ENCODE results near the gene POLR1D.

The POLR1D gene

GRCh38 chr13:27657724-27658123, 36.0 kb downstream of the POLR1D start:
- Histone ChIP-seq H3K4me3 (replicated peaks; ENCODE audit: insufficient read depth, low read length) (no peak overlapping the region), H3K27ac (replicated peaks) (no peak overlapping the region), H3K27me3 (ENCODE audit: insufficient read depth, poor library complexity, severe bottlenecking) (no peaks in the 10 kb centered on the region)
- no peak for TF ChIP-seq CTCF (IDR thresholded peaks at IDR 0.05; ENCODE audit: insufficient read depth, low read length)
- TF ChIP-seq, protein P1, sequence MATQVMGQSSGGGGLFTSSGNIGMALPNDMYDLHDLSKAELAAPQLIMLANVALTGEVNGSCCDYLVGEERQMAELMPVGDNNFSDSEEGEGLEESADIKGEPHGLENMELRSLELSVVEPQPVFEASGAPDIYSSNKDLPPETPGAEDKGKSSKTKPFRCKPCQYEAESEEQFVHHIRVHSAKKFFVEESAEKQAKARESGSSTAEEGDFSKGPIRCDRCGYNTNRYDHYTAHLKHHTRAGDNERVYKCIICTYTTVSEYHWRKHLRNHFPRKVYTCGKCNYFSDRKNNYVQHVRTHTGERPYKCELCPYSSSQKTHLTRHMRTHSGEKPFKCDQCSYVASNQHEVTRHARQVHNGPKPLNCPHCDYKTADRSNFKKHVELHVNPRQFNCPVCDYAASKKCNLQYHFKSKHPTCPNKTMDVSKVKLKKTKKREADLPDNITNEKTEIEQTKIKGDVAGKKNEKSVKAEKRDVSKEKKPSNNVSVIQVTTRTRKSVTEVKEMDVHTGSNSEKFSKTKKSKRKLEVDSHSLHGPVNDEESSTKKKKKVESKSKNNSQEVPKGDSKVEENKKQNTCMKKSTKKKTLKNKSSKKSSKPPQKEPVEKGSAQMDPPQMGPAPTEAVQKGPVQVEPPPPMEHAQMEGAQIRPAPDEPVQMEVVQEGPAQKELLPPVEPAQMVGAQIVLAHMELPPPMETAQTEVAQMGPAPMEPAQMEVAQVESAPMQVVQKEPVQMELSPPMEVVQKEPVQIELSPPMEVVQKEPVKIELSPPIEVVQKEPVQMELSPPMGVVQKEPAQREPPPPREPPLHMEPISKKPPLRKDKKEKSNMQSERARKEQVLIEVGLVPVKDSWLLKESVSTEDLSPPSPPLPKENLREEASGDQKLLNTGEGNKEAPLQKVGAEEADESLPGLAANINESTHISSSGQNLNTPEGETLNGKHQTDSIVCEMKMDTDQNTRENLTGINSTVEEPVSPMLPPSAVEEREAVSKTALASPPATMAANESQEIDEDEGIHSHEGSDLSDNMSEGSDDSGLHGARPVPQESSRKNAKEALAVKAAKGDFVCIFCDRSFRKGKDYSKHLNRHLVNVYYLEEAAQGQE (IDR thresholded peaks at IDR 0.05; ENCODE audit: insufficient replicate concordance, low read depth), result no peak
- TF ChIP-seq POLR2AphosphoS5 (IDR thresholded peaks at IDR 0.05; ENCODE audit: low read depth), result no peak
- no peak for TF ChIP-seq SPI1 (IDR thresholded peaks at IDR 0.05; ENCODE audit: borderline replicate concordance, low read depth)
- no peak for TF ChIP-seq GABPA (IDR thresholded peaks at IDR 0.05; ENCODE audit: low read depth)
- no peak for DNase-seq (ENCODE audit: low read depth in 1 of 2, low spot score in 1 of 2)

DNA sequence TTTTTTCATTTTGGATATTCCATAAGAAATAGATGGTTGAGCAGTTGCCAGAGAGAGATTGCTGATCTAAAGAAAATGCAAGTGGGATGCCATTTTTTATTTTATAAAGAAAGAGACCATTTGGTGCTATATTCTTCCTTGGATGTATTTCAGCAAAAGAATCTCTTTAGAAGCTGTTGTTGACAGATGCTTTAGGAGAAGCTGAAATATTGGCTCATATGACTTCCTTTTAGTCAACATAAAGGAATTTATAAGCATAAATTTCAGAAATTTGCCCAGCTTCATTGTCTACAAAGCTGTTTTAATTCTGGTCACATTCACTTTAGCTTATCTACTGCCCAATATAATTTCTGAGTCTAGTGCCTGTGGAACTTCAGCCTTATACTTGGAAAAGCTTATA, 36.9 kb downstream of the POLR1D start:
- DNase-seq (ENCODE audit: low read depth in 1 of 2, low spot score in 1 of 2), result no peak
- no peak overlapping the region for H3K27ac ChIP-seq (replicated peaks)
- H3K27me3 ChIP-seq (ENCODE audit: insufficient read depth, poor library complexity, severe bottlenecking), result no peaks in the 10 kb centered on the region
- no peak for TF ChIP-seq POLR2AphosphoS5 (IDR thresholded peaks at IDR 0.05; ENCODE audit: low read depth)
- TF ChIP-seq, protein P1 (IDR thresholded peaks at IDR 0.05; ENCODE audit: insufficient replicate concordance, low read depth), result no peak
- no peak for TF ChIP-seq GABPA (IDR thresholded peaks at IDR 0.05; ENCODE audit: low read depth)
- no peak for TF ChIP-seq CTCF (IDR thresholded peaks at IDR 0.05; ENCODE audit: insufficient read depth, low read length)
- TF ChIP-seq SPI1 (IDR thresholded peaks at IDR 0.05; ENCODE audit: borderline replicate concordance, low read depth), result no peak
- no peak overlapping the region for H3K4me3 ChIP-seq (replicated peaks; ENCODE audit: insufficient read depth, low read length)

DNA sequence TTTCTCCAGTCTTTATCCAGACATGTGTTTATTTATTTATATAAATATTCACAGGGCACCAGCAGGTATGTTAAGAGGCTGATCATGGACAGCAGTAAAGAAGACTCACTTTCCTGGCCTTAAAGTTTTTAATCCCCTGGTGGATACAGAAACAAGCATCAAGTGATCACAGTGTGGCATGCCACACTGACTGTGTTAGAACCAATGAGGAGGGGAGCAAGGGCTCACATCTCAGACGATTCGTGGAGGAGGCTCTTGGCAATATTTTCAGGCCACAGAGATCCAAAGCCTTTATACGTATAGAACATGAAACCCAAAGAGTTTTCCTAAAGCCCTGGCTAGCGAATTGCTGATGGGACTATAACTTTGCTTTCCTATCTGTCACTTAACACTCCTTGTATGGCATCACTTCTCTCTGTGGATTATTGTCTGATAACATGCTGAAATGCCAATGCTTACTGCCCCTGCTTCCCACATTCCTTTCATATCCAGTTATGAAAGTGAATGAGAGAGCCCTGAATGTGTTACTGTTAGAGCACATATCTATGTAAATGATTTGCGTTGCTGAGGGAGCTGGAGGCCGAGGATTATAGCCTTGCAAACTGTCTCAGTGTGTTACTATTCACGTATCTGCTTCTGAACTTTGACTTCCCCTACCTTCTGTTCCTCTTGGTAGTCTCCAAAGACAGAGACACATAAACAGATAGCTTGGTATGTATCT, 37.6 kb downstream of the POLR1D start:
- Histone ChIP-seq H3K4me3 (replicated peaks; ENCODE audit: insufficient read depth, low read length) (no peak overlapping the region), H3K27ac (replicated peaks) (no peak overlapping the region), H3K27me3 (ENCODE audit: insufficient read depth, poor library complexity, severe bottlenecking) (no peaks in the 10 kb centered on the region)
- DNase-seq (ENCODE audit: low read depth in 1 of 2, low spot score in 1 of 2), result no peak
- TF ChIP-seq POLR2AphosphoS5 (IDR thresholded peaks at IDR 0.05; ENCODE audit: low read depth), result no peak
- TF ChIP-seq GABPA (IDR thresholded peaks at IDR 0.05; ENCODE audit: low read depth), result no peak
- no peak for TF ChIP-seq CTCF (IDR thresholded peaks at IDR 0.05; ENCODE audit: insufficient read depth, low read length)
- TF ChIP-seq, protein P1 (IDR thresholded peaks at IDR 0.05; ENCODE audit: insufficient replicate concordance, low read depth), result no peak
- no peak for TF ChIP-seq SPI1 (IDR thresholded peaks at IDR 0.05; ENCODE audit: borderline replicate concordance, low read depth)
